D721Med (cell line): ENCODE measurements around the gene GOSR2.

Experiments used
- DNase-seq: peaks from one replicate; pipeline ENCODE4 v3.0.0; 2011; ENCODE audit warnings: low spot score; ENCODE audit not compliant: insufficient read length
- FAIRE-seq: peaks from 2 replicates; lab custom pipeline; 2011; peaks lifted over from hg19 to GRCh38; lab: Jason Lieb, UNC
- CTCF ChIP-seq: IDR thresholded peaks from 2 replicates; pipeline ENCODE4 v1.5.1; 2012; ENCODE audit warnings: mild to moderate bottlenecking, control low read depth; ENCODE audit not compliant: insufficient read depth; ENCODE audit errors: missing control alignments

The GOSR2 gene

DNA sequence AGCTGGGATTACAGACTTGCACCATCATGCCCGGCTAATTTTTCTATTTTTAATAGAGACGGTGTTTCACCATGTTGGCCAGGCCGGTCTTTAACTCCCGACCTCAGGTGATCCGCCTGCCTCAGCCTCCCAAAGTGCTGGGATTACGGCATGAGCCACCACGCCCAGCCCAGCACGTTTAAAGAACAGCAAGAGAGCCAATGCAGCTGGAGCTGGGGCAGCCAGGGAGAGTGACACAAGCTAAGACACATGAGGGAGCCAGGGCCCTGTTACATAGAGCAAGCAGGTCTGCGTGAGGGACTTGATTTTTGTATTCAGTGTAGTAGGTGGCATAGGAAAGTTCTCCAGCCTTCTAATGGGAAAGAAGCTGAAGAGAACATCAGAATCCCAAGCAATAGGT is 21.7 kb upstream of the GOSR2 start:
- no peak for TF ChIP-seq CTCF
- no peak for FAIRE-seq
- DNase-seq = no peak

DNA sequence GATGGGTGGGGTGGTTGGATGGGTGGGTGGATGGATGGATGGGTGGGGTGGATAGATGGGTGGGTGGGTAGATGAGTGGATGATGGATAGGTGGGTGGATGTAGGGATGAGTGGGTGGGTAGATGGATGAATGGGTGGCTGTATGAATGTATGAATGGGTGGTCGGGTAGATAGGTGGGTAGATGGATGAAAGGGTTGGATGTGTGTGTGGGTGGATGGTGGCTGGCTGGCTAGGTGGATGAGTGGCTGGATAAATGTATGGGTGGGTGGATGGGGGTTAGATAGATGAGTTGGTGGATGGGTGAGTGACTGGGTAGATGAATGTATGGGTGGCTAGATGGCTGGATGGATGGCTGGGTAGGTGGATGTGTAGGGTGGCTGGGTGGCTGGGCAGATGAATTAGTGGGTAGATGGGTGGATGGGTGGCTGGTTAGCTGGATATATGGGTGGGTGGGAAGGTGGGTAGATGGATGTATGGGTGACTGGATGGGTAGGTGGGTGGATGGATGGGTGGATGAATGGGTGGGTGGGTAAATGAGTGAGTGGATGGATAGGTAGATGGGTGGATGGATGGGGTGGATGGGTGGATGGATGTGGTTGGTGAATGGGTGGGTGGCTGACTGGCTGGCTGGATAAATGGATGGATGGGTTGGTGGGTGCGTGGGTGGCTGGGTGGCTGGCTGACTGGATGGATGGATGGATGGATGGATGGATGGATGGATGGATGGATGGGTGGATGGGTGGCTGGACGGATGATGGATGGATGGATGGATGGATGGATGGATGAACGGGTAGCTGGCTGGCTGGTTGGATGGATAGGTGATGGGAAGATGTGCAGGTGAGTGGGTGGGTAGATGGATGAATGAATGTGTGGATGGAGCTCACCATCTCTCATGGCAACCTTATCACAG is 18.9 kb upstream of the GOSR2 start:
- FAIRE-seq (no peak), DNase-seq (no peak)
- no peak for TF ChIP-seq CTCF

DNA sequence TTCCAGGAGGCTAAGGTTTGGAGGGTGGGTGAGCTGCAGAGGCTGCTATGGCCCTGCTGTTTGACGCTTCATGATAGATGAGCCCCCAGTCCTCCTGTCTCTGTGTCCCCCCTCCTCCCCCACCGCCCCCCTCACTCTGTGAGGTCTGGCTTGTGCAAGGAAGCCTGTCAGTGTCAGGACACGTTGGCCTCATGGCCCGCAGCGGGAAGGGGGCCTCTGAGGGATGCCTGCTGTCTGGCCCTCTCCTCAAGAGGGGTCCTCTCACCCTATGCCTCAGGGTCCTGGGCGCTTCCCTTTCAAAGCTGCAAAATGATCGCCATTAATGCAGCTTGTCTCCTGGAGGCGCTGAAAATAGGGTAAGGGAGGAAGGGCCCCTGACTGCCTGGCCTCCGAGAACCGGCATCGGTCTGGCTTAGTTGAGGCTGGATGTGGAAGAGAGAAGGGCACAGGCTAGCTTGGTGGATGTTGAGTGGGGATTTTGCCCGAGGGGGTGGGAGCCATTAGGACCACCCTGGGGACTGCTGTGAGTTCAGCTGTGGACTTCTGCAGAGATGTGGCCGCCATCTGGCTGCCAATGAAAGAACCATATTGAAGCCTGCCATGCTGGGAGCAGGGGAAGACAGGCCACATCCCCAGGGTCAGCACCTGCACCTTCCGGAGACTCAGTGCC is 14.8 kb upstream of the GOSR2 start:
- DNase-seq (no peak), FAIRE-seq (no peak)
- no peak for TF ChIP-seq CTCF

- TF ChIP-seq CTCF = no peak
- DNase-seq = no peak
- no peak for FAIRE-seq
Measured at GRCh38 chr17:46910179-46910927, 12.6 kb upstream of the GOSR2 start.

DNA sequence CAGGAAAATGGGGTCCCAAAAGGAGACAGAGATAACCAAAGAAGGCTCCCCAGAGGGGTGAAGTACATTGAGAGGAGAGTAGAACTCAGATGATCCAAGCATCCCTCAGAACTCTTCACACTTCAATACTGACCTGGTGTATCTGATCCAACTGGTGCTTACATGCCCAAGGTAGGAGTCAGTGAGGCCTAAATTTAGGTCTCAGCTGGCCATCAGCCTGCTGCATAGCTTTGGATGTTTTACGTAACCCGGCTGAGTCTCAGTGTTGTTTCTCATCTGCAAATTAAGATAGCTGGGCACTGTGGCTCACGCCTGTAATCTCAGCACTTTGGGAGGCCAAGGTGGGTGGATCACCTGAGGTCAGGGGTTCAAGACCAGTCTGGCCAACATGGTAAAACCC is 11.6 kb upstream of the GOSR2 start:
- DNase-seq (no peak), FAIRE-seq (no peak)
- no peak for TF ChIP-seq CTCF

DNA sequence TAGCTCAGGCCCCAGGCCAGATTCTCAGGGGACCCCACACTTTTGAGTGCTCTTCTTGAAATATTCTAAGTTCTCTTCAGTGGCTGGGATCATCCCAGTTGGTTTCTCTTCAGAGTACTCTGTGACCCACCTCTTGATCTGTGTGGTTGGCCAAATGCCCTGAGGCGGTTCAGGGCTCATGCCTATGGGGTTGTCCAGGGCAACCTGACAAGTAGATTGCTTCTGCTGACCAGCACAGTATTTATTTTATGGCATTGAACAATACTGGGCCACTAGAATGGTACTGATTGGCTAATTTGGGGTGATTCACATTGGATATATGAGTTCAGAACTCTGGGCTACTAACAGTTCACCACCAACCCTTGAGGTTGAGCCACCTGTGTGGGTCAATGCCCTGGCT is 7.4 kb upstream of the GOSR2 start:
- no peak for TF ChIP-seq CTCF
- DNase-seq = no peak
- no peak for FAIRE-seq

- no peak for DNase-seq
- FAIRE-seq = no peak
- TF ChIP-seq CTCF = no peak
Measured at GRCh38 chr17:46916211-46916610, 6.7 kb upstream of the GOSR2 start.
